Neural cell (in vitro differentiated cells): Measurements from ENCODE around the gene FBXO10. TPM values are rescaled to one million over a fixed set of nuclear protein-coding genes. Genes with fewer than 3 reads are reported as not detected.

Experiments
- H2AFZ ChIP-seq: fragments of 200-600, 300-800 bp; sonication (generic), shearing (Covaris generic); 2 replicates; pipeline ENCODE4 v1.6.0; 2014; ENCODE audit warnings: low read depth, mild to moderate bottlenecking, antibody characterized with exemption, low read length, moderate library complexity
- H3F3A ChIP-seq: fragments of 200-600 bp; shearing (Covaris generic); 2 replicates; pipeline ENCODE4 v1.6.1; 2016; ENCODE audit warnings: mild to moderate bottlenecking, moderate library complexity, mixed read lengths, antibody characterized with exemption, low read length; ENCODE audit not compliant: insufficient read depth, poor library complexity, severe bottlenecking
- H3K27ac ChIP-seq: fragments of 200-600, 300-800 bp; sonication (generic), shearing (Covaris generic); 2 replicates; pipeline ENCODE4 v1.5.1; 2014; ENCODE audit warnings: mild to moderate bottlenecking, low read length, moderate library complexity
- H3K27me3 ChIP-seq: fragments of 300-800, 200-600 bp; sonication (generic), shearing (Covaris generic); 2 replicates; pipeline ENCODE4 v1.6.0; 2014; ENCODE audit warnings: mild to moderate bottlenecking, low read depth, low read length, moderate library complexity; ENCODE audit not compliant: insufficient read depth
- H3K36me3 ChIP-seq: fragments of 300-800, 200-600 bp; sonication (generic), shearing (Covaris generic); 2 replicates; pipeline ENCODE4 v1.5.1; 2014; ENCODE audit warnings: mild to moderate bottlenecking, antibody characterized with exemption, low read length, moderate library complexity; ENCODE audit not compliant: insufficient read depth
- H3K4me2 ChIP-seq: fragments of 300-800, 200-600 bp; sonication (generic), shearing (Covaris generic); 2 replicates; pipeline ENCODE4 v1.6.0; 2014; ENCODE audit warnings: mild to moderate bottlenecking, low read length
- H3K4me3 ChIP-seq: fragments of 300-800, 200-600 bp; sonication (generic), shearing (Covaris generic); 2 replicates; pipeline ENCODE4 v1.5.1; 2014; ENCODE audit warnings: mild to moderate bottlenecking, low read length, moderate library complexity
- H3K79me2 ChIP-seq: fragments of 200-600 bp; shearing (Covaris generic); replicated peaks from 2 replicates; pipeline ENCODE4 v1.6.0; 2014; ENCODE audit warnings: mild to moderate bottlenecking, low read length, moderate library complexity; ENCODE audit not compliant: insufficient read depth
- H3K9ac ChIP-seq: fragments of 300-800, 200-600 bp; sonication (generic), shearing (Covaris generic); 2 replicates; pipeline ENCODE4 v1.6.1; 2016; ENCODE audit warnings: mild to moderate bottlenecking, low read length, mixed read lengths
- H3K9me2 ChIP-seq: fragments of 200-600 bp; shearing (Covaris generic); 2 replicates; pipeline ENCODE4 v1.6.1; 2016; ENCODE audit warnings: mild to moderate bottlenecking, low read length, mixed read lengths; ENCODE audit not compliant: insufficient read depth
- H3K9me3 ChIP-seq: fragments of 200-600, 300-800 bp; sonication (generic), shearing (Covaris generic); 2 replicates; pipeline ENCODE4 v1.6.1; 2016; ENCODE audit warnings: mild to moderate bottlenecking, mixed run types, low read length, moderate library complexity, mixed read lengths
- H4K20me1 ChIP-seq: fragments of 200-600 bp; shearing (Covaris generic); 2 replicates; pipeline ENCODE4 v1.6.1; 2016; ENCODE audit warnings: mild to moderate bottlenecking, mixed run types; ENCODE audit not compliant: insufficient read depth
- EP300 ChIP-seq: fragments of 450-650 bp; conservative IDR thresholded peaks from 2 replicates; pipeline ENCODE4 v1.6.1; 2014; ENCODE audit warnings: antibody characterized with exemption, mild to moderate bottlenecking, moderate library complexity; ENCODE audit not compliant: poor library complexity, severe bottlenecking
- EZH2 ChIP-seq: fragments of 200-600, 300-800 bp; shearing (Covaris generic), sonication (generic); IDR thresholded peaks from 2 replicates; pipeline ENCODE4 v1.6.1; 2014; ENCODE audit warnings: antibody characterized with exemption, low read length, borderline replicate concordance, mild to moderate bottlenecking; ENCODE audit not compliant: insufficient read depth, poor library complexity, severe bottlenecking
- MXI1 ChIP-seq: fragments of 450-650 bp; conservative IDR thresholded peaks from 2 replicates; pipeline ENCODE4 v1.6.1; 2014; ENCODE audit warnings: antibody characterized with exemption, mild to moderate bottlenecking; ENCODE audit not compliant: poor library complexity, severe bottlenecking
- POLR2AphosphoS5 ChIP-seq: IDR thresholded peaks from 2 replicates; pipeline ENCODE4 v1.6.1; 2012
- RAD21 ChIP-seq: fragments of 450-650 bp; conservative IDR thresholded peaks from 2 replicates; pipeline ENCODE4 v1.6.1; 2014; ENCODE audit warnings: antibody characterized with exemption, mild to moderate bottlenecking, moderate library complexity
- REST ChIP-seq: IDR thresholded peaks from 2 replicates; pipeline ENCODE4 v1.6.1; 2012; ENCODE audit warnings: borderline replicate concordance
- SMC3 ChIP-seq: fragments of 450-650 bp; conservative IDR thresholded peaks from 2 replicates; pipeline ENCODE4 v1.6.1; 2014; ENCODE audit warnings: antibody characterized with exemption, mild to moderate bottlenecking, moderate library complexity; ENCODE audit not compliant: poor library complexity
- TAF1 ChIP-seq: IDR thresholded peaks from 2 replicates; pipeline ENCODE4 v1.6.1; 2012; ENCODE audit warnings: low read depth
- polyA plus RNA-seq: library from polyadenylated mRNA; depleted of rRNA; stranded (reverse); fragments of >200 nt; gene quantifications from 2 replicates; pipeline ENCODE4 v1.2.3, GENCODE V29; 2014
- TF ChIP-seq, protein P1 (sequence below): fragments of 450-650 bp; IDR thresholded peaks from 2 replicates; pipeline ENCODE4 v1.5.1; 2014; ENCODE audit warnings: antibody characterized with exemption, mild to moderate bottlenecking, moderate library complexity; ENCODE audit not compliant: poor library complexity, severe bottlenecking

FBXO10 gene
- polyA plus RNA-seq, 1 donor from 2014 or later: 16.0 TPM

DNA sequence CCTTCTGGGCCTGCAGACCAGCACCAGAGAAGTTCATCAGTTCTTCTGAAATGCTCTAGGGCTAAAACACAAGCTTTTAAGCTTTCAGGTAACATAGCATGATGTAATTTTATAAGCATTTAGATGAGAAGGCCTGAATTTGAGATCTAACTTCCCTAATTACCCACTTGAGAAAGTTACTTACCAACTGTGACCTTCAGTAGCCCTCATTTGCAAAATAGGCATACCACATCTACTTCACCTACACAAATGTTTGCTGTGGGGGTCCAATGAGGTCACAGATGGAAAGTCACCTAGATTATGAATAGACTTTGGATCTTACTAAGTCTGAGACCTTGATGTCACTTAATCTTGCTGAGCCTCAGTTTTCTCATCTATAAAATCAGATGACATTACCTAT lies 36.5 kb downstream of the FBXO10 start:
- Histone ChIP-seq H2AFZ (no peak overlapping the region), H3K79me2 (no peaks in the 10 kb centered on the region), H3K9me3 (no peaks in the 10 kb centered on the region), H3F3A (no peaks in the 10 kb centered on the region), H3K36me3 (no peaks in the 10 kb centered on the region), H3K4me2 (no peak overlapping the region), H4K20me1 (no peaks in the 10 kb centered on the region), H3K4me3 (no peak overlapping the region), H3K9me2 (no peaks in the 10 kb centered on the region), H3K9ac (no peak overlapping the region), H3K27me3 (no peaks in the 10 kb centered on the region), H3K27ac (no peak overlapping the region)
- TF ChIP-seq EP300: no peak
- no peak for TF ChIP-seq SMC3
- no peak for TF ChIP-seq POLR2AphosphoS5
- no peak for TF ChIP-seq REST
- no peak for TF ChIP-seq RAD21
- TF ChIP-seq TAF1: no peak
- TF ChIP-seq EZH2: no peak
- no peak for TF ChIP-seq MXI1
- TF ChIP-seq, protein P1, sequence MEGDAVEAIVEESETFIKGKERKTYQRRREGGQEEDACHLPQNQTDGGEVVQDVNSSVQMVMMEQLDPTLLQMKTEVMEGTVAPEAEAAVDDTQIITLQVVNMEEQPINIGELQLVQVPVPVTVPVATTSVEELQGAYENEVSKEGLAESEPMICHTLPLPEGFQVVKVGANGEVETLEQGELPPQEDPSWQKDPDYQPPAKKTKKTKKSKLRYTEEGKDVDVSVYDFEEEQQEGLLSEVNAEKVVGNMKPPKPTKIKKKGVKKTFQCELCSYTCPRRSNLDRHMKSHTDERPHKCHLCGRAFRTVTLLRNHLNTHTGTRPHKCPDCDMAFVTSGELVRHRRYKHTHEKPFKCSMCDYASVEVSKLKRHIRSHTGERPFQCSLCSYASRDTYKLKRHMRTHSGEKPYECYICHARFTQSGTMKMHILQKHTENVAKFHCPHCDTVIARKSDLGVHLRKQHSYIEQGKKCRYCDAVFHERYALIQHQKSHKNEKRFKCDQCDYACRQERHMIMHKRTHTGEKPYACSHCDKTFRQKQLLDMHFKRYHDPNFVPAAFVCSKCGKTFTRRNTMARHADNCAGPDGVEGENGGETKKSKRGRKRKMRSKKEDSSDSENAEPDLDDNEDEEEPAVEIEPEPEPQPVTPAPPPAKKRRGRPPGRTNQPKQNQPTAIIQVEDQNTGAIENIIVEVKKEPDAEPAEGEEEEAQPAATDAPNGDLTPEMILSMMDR: no peak

- Histone ChIP-seq H3K4me3 (no peak overlapping the region), H3K4me2 (no peak overlapping the region), H4K20me1 (no peaks in the 10 kb centered on the region), H3K9me2 (no peaks in the 10 kb centered on the region), H3K27me3 (no peaks in the 10 kb centered on the region), H3K9me3 (no peaks in the 10 kb centered on the region), H3K36me3 (no peaks in the 10 kb centered on the region), H3K9ac (no peak overlapping the region), H3F3A (no peaks in the 10 kb centered on the region), H2AFZ (no peak overlapping the region), H3K79me2 (no peaks in the 10 kb centered on the region), H3K27ac (no peak overlapping the region)
- TF ChIP-seq POLR2AphosphoS5 (no peak), RAD21 (no peak), TAF1 (no peak), EZH2 (no peak), MXI1 (no peak), REST (no peak), SMC3 (no peak), EP300 (no peak)
- TF ChIP-seq, protein P1: no peak
Observed at GRCh38 chr9:37538099-37538498, 38.1 kb downstream of the FBXO10 start.
